ENCODE measurements around the gene DBF4B. TPM values are rescaled to one million over a fixed set of nuclear protein-coding genes. Genes with fewer than 3 reads are reported as not detected.
A peak's percentile ranks its signal among the peaks of the same experiment; 100 is the strongest.
"Not testable (repeated sequence)": the region's sequence is repeated elsewhere in the genome, so short reads cannot be mapped to it uniquely, and the experiment has no call there.

The DBF4B gene
- total and polyA plus RNA-seq, 2 donors from 2014 or later: 1.8 to 3.5 TPM

DNA sequence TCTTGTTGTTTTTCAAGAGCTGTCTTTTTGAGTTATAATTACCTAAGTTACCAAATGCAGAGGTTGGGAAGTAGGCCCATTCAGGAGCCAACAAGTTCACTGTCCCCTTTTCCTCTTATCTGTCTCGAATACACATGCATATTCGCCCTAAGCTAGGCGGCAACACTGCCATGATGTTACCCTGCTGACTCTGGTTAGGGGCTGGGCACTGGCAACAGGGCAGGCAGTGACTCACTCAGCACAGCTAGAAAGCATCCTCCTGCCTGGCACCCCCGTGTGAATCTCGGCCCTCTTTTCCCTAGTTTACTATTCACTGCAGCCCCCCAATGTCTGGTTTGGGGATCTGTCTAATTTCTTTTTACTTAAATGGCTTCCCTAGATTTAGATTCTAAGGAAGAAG, 13.8 kb downstream of the DBF4B start:
- H3K4me3 ChIP-seq (ENCODE audit: low read length in 3 of 3): no peak overlapping the region
- DNase-seq (no peak), FAIRE-seq (no peak)
- H3K9ac ChIP-seq (ENCODE audit: low read length in 3 of 3): no peak overlapping the region
- no peaks in the 10 kb centered on the region for H3K4me1 ChIP-seq (ENCODE audit: control insufficient read depth in 2 of 3, insufficient read depth in 2 of 3, low read depth in 1 of 3, low read length in 3 of 3)
- TF ChIP-seq, protein P1, sequence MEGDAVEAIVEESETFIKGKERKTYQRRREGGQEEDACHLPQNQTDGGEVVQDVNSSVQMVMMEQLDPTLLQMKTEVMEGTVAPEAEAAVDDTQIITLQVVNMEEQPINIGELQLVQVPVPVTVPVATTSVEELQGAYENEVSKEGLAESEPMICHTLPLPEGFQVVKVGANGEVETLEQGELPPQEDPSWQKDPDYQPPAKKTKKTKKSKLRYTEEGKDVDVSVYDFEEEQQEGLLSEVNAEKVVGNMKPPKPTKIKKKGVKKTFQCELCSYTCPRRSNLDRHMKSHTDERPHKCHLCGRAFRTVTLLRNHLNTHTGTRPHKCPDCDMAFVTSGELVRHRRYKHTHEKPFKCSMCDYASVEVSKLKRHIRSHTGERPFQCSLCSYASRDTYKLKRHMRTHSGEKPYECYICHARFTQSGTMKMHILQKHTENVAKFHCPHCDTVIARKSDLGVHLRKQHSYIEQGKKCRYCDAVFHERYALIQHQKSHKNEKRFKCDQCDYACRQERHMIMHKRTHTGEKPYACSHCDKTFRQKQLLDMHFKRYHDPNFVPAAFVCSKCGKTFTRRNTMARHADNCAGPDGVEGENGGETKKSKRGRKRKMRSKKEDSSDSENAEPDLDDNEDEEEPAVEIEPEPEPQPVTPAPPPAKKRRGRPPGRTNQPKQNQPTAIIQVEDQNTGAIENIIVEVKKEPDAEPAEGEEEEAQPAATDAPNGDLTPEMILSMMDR (IDR thresholded peaks at IDR 0.05; ENCODE audit: borderline replicate concordance, extremely low read depth, insufficient read depth): no peak
- no peaks in the 10 kb centered on the region for H3K27me3 ChIP-seq (ENCODE audit: control insufficient read depth, insufficient read depth, low read length)
- H3K36me3 ChIP-seq (ENCODE audit: control insufficient read depth in 2 of 3, insufficient read depth in 3 of 3, low read length in 3 of 3): no peaks in the 10 kb centered on the region
- no peak overlapping the region for H3K27ac ChIP-seq (ENCODE audit: low read depth in 2 of 2, low read length in 2 of 2)
- intact Hi-C loops (cut with DNase I): no loop called here
- H3K9me3 ChIP-seq (ENCODE audit: control insufficient read depth in 2 of 3, insufficient read depth in 1 of 3, low read length in 3 of 3): no peaks in the 10 kb centered on the region

DNA sequence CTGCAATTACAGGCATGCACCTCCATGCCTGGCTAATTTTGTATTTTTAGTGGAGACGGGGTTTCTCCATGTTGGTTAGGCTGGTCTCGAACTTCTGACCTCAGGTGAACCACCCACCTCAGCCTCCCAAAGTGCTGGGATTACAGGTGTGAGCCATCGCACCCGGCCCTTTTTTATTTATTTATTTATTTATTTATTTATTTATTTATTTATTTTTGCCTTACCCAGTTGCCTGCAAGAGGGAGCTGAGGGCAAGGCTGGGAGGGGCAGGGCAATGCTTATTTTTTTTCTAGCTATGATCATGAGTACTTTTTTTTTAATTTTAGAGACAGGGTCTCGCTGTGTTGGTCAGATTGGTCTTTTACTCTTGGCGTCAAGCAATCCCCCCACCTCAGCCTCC, 17.7 kb downstream of the DBF4B start:
- H3K4me1 ChIP-seq (ENCODE audit: control insufficient read depth in 2 of 3, insufficient read depth in 2 of 3, low read depth in 1 of 3, low read length in 3 of 3); intact Hi-C loops (cut with DNase I): not testable (repeated sequence)

DNA sequence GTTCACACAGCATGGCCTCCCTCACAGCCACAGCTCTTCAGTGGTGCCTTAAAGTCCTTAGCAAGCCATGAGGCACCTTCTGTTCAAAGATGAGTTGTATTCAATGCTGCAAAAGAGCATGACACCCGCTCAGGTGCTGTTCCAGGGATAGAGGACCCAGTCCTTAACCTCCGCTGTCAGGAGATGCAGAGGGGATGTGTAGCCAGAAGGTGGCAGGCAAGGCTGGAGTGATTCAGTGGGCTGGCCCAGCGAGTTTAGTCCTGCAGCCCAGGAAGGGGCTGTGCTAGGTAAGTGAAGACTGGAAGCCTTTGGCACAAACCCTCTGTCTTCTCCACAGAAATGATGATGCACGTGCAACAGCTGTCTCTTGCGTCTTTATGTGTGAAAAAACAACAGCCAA, 25.3 kb downstream of the DBF4B start:
- Histone ChIP-seq H3K27ac (ENCODE audit: low read depth in 2 of 2, low read length in 2 of 2) (no peak overlapping the region), H3K27me3 (ENCODE audit: control insufficient read depth, insufficient read depth, low read length) (no peaks in the 10 kb centered on the region), H3K4me3 (ENCODE audit: low read length in 3 of 3) (no peak overlapping the region), H3K4me1 (ENCODE audit: control insufficient read depth in 2 of 3, insufficient read depth in 2 of 3, low read depth in 1 of 3, low read length in 3 of 3) (no peaks in the 10 kb centered on the region), H3K36me3 (ENCODE audit: control insufficient read depth in 2 of 3, insufficient read depth in 3 of 3, low read length in 3 of 3) (no peaks in the 10 kb centered on the region), H3K9me3 (ENCODE audit: control insufficient read depth in 2 of 3, insufficient read depth in 1 of 3, low read length in 3 of 3) (no peaks in the 10 kb centered on the region), H3K9ac (ENCODE audit: low read length in 3 of 3) (no peak overlapping the region)
- FAIRE-seq: no peak
- TF ChIP-seq, protein P1 (IDR thresholded peaks at IDR 0.05; ENCODE audit: borderline replicate concordance, extremely low read depth, insufficient read depth): no peak
- intact Hi-C loops (cut with DNase I): no loop called here
- peak in 1 of 5 donors; percentile 26 for DNase-seq

More for the DNA sequence above, 17.7 kb downstream of the DBF4B start:
- not testable (repeated sequence) for H3K27me3 ChIP-seq (ENCODE audit: control insufficient read depth, insufficient read depth, low read length); H3K9ac ChIP-seq (ENCODE audit: low read length in 3 of 3); FAIRE-seq; H3K27ac ChIP-seq (ENCODE audit: low read depth in 2 of 2, low read length in 2 of 2); H3K36me3 ChIP-seq (ENCODE audit: control insufficient read depth in 2 of 3, insufficient read depth in 3 of 3, low read length in 3 of 3); DNase-seq; H3K9me3 ChIP-seq (ENCODE audit: control insufficient read depth in 2 of 3, insufficient read depth in 1 of 3, low read length in 3 of 3); H3K4me3 ChIP-seq (ENCODE audit: low read length in 3 of 3)

DNA sequence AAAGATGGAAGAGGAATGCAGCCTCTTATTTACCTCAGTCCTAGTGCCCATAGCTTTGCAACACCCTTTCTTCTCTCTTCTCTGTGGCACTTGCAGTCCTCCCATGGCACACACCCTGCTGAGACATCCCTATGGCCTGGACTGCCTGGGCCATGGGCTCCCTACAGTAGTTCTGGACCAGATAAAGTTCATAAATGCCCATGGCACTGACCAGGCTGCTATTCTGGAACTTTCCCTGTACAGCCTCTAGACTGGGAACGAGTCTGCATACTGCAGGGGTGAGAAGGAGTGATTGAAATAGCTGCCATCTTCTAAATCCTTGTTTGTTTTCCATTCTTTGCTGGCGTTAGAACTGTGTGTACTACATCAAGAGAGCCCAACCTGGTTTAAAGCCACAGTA, 25.8 kb downstream of the DBF4B start:
- no peaks in the 10 kb centered on the region for H3K36me3 ChIP-seq (ENCODE audit: control insufficient read depth in 2 of 3, insufficient read depth in 3 of 3, low read length in 3 of 3)
- no peaks in the 10 kb centered on the region for H3K27me3 ChIP-seq (ENCODE audit: control insufficient read depth, insufficient read depth, low read length)
- no peak overlapping the region for H3K4me3 ChIP-seq (ENCODE audit: low read length in 3 of 3)
- FAIRE-seq (no peak), DNase-seq (no peak)
- no peak overlapping the region for H3K27ac ChIP-seq (ENCODE audit: low read depth in 2 of 2, low read length in 2 of 2)
- intact Hi-C loops (cut with DNase I): no loop called here
- TF ChIP-seq, protein P1 (IDR thresholded peaks at IDR 0.05; ENCODE audit: borderline replicate concordance, extremely low read depth, insufficient read depth): no peak
- no peaks in the 10 kb centered on the region for H3K4me1 ChIP-seq (ENCODE audit: control insufficient read depth in 2 of 3, insufficient read depth in 2 of 3, low read depth in 1 of 3, low read length in 3 of 3)
- H3K9ac ChIP-seq (ENCODE audit: low read length in 3 of 3): no peak overlapping the region
- H3K9me3 ChIP-seq (ENCODE audit: control insufficient read depth in 2 of 3, insufficient read depth in 1 of 3, low read length in 3 of 3): no peaks in the 10 kb centered on the region
